G401.6 (cell line): ENCODE results near the gene MECP2.
"Not testable (repeated sequence)": the region's sequence is repeated elsewhere in the genome, so short reads cannot be mapped to it uniquely, and the experiment has no call there.

Experiments
- FAIRE-seq: peaks from 2 replicates; lab custom pipeline; 2012; peaks lifted over from hg19 to GRCh38; lab: Jason Lieb, UNC

The MECP2 gene

DNA sequence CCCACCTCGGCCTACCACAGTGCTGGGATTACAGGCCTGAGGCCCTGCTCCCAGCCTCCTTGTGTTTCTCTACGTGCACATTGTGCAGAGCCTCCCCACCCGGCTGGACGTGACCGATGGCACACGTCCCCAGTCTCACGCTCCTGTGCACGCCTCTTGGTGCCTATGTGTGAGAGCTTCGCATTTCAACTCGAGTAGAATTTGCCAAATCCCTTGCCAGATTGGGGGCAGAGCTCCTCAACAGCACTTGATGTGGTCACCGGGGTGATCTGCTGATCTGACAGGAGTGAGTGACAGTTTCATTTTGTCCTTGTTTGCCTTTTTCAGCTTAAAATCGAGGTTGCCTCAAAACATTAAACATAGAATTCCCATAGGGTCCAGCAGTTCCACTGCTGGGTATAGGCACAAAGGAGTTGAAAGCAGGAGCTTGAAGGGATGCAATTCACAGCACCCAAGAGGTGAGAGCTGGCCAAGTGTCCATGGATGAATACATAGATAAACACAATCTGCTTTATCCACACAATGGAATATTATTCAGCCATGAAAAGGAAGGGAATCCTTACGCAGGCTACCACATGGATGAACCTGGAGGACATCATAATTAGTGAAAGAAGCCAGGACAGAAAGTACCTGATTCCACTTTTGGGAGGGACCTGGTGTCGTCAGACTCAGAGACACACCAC, 107.4 kb downstream of the MECP2 start:
- no peak for FAIRE-seq

DNA sequence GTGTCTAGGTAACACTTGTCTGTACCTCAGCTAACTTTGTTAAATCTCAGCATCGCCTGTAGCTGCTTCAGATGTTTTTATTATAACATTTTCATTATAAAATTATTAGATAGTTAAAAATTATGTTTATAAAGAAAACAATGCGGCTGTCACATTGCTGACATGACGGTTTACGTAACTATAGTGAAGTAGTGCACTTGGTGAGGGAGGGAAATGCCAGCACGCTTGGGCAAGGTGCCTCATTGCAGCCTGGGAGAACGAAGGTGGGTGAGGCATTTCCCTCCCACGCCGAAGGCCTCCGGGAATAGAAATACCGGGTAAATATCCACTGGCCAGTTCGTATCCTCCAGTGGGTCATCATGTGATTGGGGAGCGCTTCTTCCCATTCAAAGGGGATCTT, 109.0 kb downstream of the MECP2 start:
- FAIRE-seq, result no peak

DNA sequence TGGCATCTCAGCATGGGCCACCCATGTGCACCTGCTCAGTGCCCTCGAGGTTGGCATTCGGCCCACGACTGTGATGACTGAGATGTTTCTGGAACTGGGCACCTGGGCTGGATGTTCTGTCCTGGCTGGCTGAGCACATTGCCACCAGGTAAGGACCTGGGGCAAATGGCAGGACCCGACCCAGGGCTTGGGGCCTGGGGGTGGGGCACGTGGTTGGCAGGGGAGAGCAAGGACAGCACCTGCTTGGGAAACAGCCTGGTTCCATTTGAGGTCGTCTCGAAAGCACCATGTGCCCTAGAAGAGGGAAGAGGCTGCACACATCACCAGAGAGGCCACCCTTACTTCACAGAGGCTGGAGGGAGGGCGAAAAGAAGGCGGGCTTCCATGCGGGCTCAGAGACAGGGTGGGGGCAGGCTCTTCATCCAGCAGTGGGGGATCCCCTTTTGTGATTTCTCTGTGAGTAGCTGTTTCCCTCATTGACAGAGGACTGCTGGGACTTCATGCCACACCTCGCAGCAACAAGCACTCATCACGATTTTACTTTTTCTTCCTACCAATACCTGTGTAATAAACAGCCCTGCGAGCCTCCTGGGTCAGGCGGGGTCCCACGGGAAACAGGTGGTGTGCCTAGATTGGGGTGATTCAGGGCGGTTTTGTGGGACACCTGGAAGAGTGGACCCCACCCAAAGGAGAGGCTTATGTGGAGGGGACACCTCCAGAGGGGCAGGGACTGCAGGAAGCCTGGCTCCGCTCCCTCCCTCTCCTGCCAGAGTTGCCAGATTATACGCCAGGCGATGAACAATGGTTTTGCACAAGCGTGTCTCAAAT, 113.0 kb downstream of the MECP2 start:
- FAIRE-seq, result no peak

DNA sequence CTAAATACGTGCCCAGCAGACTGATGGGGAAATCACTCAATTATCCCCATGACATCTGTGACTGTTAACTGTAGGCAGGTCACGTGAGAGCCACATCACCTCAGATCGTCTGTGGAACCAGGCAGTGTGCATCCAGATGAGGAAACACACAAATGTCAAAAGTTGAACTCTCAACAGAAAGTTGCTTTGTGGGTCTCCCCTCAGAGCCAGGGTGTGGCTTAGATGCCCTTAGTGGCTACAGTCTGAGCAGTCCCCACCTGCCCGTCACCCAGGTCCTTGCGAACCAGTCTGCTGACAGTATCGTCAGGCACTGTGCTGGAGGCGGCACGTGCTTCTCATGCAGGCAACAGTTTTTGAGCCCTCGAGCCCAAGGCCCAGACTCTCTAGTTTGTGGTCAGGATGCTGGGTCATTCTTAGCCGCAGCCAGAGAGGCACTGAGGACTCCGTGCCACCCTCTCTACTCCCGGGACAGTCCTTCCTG, 114.2 kb downstream of the MECP2 start:
- FAIRE-seq, result no peak

DNA sequence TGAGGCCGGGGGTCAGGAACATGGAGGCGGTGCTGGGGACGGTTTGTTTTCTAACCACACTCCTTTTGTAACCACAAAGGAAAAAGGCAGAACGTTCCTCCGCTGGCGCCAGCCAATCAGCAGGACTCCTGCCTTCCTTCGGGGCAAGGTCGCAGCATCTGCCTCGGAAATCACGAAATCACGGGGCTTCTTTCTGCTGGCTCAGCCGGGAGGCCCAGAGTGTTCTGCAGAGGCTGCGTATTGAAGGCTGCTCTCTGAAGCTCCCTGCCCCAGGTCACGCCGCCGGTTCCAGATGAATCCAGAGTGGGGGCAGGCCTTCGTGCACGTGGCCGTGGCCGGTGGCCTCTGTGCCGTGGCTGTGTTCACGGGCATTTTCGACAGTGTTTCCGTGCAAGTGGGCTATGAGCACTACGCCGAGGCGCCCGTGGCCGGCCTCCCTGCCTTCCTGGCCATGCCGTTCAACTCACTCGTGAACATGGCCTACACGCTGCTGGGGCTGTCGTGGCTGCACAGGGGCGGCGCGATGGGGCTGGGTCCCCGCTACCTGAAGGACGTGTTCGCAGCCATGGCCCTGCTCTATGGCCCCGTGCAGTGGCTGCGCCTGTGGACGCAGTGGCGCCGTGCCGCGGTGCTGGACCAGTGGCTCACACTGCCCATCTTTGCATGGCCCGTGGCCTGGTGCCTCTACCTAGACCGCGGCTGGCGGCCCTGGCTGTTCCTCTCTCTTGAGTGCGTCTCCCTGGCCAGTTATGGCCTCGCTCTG, 115.6 kb downstream of the MECP2 start:
- no peak for FAIRE-seq

DNA sequence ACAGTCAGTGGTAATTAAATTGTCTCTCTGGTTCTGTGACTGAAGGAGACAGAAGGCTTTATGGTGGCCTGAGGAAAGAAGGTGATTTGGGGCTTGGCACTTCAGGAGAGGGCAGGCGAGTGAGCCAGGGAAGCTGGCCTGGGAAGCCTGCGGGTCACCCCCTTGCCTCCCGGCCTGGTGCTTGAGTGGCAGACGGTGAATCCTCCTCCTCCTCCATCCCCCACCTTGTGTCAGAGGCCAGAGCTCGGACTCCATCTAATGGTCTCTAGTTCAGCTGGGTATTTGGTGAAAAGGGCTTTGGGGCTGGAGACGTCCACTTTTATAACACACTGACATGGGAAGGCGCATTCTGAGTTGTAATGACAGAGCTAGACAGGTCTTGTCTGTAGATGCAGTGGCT, 116.3 kb downstream of the MECP2 start:
- no peak for FAIRE-seq

DNA sequence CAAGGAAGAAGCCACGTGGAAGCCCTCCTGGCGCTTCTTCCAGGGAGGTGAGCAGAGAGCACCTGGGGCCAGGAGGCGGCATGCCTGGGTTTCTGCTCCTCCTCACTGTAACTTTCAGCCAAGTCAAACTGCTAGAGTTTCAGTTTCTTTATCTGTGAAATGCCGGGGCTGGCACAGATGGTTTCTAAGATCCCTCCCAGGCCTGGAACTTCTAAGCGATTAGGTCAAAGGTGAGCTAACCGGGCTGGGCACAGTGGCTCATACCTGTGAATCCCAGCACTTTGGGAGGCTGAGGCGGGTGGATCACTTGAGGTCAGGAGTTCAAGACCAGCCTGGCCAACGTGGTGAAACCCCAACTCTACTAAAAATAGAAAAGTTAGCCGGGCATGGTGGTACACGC, 117.1 kb downstream of the MECP2 start:
- not testable (repeated sequence) for FAIRE-seq

DNA sequence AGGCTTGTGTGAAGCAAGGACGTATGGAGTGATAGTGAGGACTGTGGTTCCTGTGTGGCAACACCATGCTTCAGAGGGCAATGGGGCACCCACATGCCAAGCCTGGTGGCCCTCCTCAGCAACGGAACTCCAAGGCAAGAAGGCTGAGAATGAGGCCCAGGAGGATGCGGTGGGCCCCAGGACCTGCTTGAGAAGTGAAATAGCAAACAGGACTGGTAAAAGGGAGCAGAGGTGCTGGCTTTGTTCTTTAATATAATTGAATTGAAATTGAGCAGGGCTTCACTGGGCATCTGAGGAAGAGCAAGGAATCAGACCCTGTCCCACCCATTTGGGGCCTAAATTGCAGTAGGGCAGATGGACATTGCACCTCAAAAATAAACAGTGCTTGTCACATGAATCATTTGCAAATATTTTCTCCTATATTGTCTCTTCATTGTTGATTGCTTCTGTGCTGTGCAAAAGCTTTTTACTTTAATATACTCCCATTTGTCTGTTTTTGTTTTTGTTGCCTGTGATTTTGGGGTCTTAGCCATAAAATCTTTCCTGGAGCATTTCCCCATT, 122.7 kb downstream of the MECP2 start:
- no peak for FAIRE-seq

DNA sequence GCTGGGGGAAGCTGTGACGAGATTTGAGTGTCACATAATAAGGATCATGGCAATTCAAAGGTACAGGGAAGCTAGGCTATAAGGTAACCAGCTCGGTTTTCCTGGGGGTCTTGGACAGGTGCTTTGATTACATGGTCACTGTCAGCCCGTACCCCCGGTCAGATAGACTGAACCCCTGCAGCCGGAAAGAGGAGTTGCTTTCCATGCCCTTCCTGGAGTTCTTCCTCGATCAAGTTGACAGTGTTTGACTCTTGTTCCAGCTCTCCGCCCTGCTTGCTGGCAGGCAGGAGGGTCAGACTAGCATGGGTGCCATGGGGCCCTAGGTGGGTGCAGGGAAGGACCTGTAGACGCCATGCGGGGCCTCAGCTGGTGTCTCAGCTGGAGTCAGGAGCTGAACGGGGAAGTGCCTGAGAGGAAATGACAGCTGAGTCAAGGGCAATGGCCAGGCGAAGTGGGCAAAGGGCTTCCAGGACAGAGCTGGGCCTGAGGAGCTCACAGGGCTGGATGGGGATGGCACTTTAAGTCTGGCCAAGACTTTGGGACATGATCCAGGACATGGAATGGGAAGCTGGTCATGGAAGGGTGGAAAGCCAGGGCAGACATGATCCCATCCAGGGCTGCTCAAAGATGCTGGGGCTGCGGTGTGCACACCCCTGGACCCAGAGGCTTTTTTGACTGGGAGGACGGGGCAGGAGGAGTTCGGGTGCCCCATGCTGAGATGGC, 123.4 kb downstream of the MECP2 start:
- no peak for FAIRE-seq

DNA sequence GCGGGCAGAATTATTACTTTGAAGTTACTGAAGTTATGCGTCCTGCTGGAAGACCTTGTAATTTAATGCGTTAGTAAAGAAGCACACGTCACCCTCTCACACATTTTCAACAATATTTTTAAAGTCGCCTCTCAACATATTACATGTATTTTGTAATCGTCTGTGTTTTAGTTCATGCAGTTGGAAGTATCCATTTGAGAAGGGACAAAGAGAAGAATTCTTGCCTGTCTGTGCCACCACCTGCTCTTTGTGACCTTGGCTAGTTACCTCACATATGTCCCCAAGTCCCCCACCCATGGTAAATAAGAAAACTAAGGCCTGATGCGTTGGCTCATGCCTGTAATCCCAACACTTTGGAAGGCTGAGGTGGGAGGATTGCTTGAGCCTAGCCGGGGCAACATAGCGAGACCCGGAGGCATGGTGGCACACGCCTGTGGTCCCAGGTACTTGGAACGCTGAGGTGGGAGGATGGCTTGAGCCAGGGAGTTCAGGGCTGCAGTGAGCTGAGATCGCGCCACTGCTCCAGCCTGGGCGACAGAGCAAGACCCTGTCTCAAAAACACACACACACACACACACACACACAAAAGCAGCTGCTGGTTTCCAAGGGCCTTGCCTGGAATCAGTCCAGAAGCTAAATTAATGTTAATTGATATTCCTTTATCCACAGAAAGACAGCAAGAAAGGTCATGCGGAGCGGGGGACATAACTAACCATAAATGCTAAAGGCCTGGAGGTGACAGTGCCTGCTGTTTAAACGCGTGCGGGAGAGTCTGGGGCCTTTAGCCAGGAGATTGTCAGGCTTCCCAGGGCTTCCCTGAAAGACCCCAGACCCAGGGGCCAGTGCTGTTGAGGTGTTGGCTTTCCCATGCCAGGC, 124.2 kb downstream of the MECP2 start:
- no peak for FAIRE-seq

DNA sequence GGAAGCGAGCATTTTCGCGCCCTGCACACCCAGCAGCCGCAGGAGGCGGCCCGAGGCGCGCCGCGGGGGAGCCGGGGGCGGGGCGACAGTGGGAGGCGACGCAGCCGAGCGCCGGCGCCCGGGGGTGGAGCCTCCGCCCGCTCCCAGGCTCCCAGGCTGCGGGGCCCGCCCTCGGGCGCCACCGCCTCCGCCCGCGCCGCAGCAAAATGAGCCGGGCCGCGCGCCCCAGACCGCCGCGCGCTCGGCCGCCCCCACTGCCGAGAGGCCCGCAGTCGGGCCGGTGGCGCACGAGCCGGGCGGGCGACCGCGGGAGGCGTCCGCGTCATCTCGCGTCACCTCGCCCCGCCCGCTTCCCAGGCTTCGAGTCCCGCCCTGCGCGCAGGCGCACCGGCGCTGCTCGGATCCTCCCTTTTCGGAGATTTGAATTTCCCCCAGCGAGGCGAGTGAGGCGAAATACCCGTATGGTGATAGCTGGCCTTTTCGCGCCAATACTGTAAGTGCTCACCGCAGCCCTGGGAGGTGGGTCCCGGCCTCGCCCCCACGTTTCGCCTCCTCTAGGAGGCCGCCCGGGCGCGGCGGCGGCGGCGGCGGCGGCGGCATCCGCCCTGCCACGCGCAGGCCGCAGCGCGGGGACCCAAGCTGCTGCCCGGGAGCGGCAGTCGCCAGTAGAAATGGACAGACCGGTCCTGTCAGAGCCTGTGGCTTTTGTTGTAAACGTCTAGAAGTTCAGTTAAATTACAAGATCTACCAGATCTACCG, 125.0 kb downstream of the MECP2 start, which contains the start of gene TMEM187:
Gene TMEM187, plus strand, starts transcription at position 387 of the 759 bp plus-strand sequence. CDS start 9,309 bp downstream, outside the sequence.
- no peak for FAIRE-seq
